Measurements from ENCODE around the gene CDC37L1.

Gene CDC37L1

DNA sequence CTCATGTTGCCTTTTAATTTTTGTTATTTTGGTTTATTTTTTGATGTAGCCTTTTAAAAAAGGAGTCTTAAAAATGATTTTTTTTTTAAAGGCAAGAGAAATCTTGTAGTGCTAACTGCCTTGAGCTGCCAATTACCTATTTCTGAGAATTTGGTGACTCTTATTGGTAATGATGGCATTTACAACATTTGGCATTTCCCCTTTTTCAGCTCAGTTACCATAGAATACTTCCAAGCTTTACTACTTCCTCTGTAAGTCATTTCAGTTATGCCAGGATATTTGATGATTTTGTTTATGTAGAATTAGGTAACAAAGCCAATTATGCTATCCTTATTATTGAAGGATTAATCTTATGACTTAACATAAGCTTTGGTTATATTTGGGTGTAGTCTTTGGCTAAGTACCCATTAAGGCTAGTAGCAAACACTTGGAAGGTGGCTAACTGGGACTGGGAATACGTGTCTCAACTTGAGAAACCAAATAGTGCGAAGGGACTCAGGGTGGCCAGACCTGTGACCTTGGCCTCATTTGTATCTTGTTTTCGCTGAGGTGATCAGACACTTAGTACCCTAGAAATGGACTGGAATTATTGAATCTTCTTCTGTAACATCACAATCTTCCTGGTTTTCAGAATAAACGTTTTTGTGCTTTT lies 27.7 kb downstream of the CDC37L1 start:
- H3K36me3 ChIP-seq (ENCODE audit: insufficient read depth, low read length), result peaks cover 78% of the 10 kb centered on the region
- H3K9me3 ChIP-seq (ENCODE audit: low read length), result no peaks in the 10 kb centered on the region
- no peaks in the 10 kb centered on the region for H4K20me1 ChIP-seq (ENCODE audit: insufficient read depth, low read length)
- no peak overlapping the region for H3K4me2 ChIP-seq (ENCODE audit: low read length)
- no peak overlapping the region for H3K27ac ChIP-seq (ENCODE audit: low read depth, low read length, poor library complexity, severe bottlenecking)
- H3F3A ChIP-seq (ENCODE audit: insufficient read depth, low read length), result no peaks in the 10 kb centered on the region
- TF ChIP-seq CTCF (IDR thresholded peaks at IDR 0.05; ENCODE audit: low read length), result no peak
- TF ChIP-seq EZH2 (IDR thresholded peaks at IDR 0.05; ENCODE audit: borderline replicate concordance, low read length), result no peak
- no peak overlapping the region for H3K9ac ChIP-seq (ENCODE audit: low read length)
- H3K9me2 ChIP-seq (ENCODE audit: low read depth, low read length), result no peaks in the 10 kb centered on the region
- H3K79me2 ChIP-seq (ENCODE audit: insufficient read depth, low read length), result no peaks in the 10 kb centered on the region
- H3K27me3 ChIP-seq (ENCODE audit: insufficient read depth, low read length), result no peaks in the 10 kb centered on the region
- H3K4me3 ChIP-seq (ENCODE audit: low read depth, low read length, poor library complexity, severe bottlenecking), result no peak overlapping the region
- H2AFZ ChIP-seq (ENCODE audit: low read length), result no peak overlapping the region
- no peaks in the 10 kb centered on the region for H3K4me1 ChIP-seq (ENCODE audit: insufficient read depth, low read length, severe bottlenecking)

GRCh38 chr9:4709380-4709779 lies 30.0 kb downstream of the CDC37L1 start:
- Histone ChIP-seq H4K20me1 (ENCODE audit: insufficient read depth, low read length) (no peaks in the 10 kb centered on the region), H3K4me1 (ENCODE audit: insufficient read depth, low read length, severe bottlenecking) (no peaks in the 10 kb centered on the region), H3K27me3 (ENCODE audit: insufficient read depth, low read length) (no peaks in the 10 kb centered on the region), H3K9me3 (ENCODE audit: low read length) (peaks cover 5% of the 10 kb centered on the region), H3K4me2 (ENCODE audit: low read length) (no peak overlapping the region), H3K27ac (ENCODE audit: low read depth, low read length, poor library complexity, severe bottlenecking) (no peak overlapping the region), H2AFZ (ENCODE audit: low read length) (no peak overlapping the region), H3K4me3 (ENCODE audit: low read depth, low read length, poor library complexity, severe bottlenecking) (no peak overlapping the region), H3K9ac (ENCODE audit: low read length) (no peak overlapping the region), H3F3A (ENCODE audit: insufficient read depth, low read length) (no peaks in the 10 kb centered on the region), H3K79me2 (ENCODE audit: insufficient read depth, low read length) (no peaks in the 10 kb centered on the region), H3K9me2 (ENCODE audit: low read depth, low read length) (no peaks in the 10 kb centered on the region), H3K36me3 (ENCODE audit: insufficient read depth, low read length) (peaks cover 80% of the 10 kb centered on the region)
- TF ChIP-seq EZH2 (IDR thresholded peaks at IDR 0.05; ENCODE audit: borderline replicate concordance, low read length), result no peak
- TF ChIP-seq CTCF (IDR thresholded peaks at IDR 0.05; ENCODE audit: low read length), result no peak

GRCh38 chr9:4713849-4714248 lies 34.5 kb downstream of the CDC37L1 start:
- no peak overlapping the region for H2AFZ ChIP-seq (ENCODE audit: low read length)
- H3K9ac ChIP-seq (ENCODE audit: low read length), result no peak overlapping the region
- H3F3A ChIP-seq (ENCODE audit: insufficient read depth, low read length), result no peaks in the 10 kb centered on the region
- no peaks in the 10 kb centered on the region for H3K79me2 ChIP-seq (ENCODE audit: insufficient read depth, low read length)
- H3K36me3 ChIP-seq (ENCODE audit: insufficient read depth, low read length), result peaks cover 93% of the 10 kb centered on the region
- no peaks in the 10 kb centered on the region for H3K27me3 ChIP-seq (ENCODE audit: insufficient read depth, low read length)
- no peak overlapping the region for H3K27ac ChIP-seq (ENCODE audit: low read depth, low read length, poor library complexity, severe bottlenecking)
- no peaks in the 10 kb centered on the region for H3K9me2 ChIP-seq (ENCODE audit: low read depth, low read length)
- H3K4me3 ChIP-seq (ENCODE audit: low read depth, low read length, poor library complexity, severe bottlenecking), result no peak overlapping the region
- TF ChIP-seq EZH2 (IDR thresholded peaks at IDR 0.05; ENCODE audit: borderline replicate concordance, low read length) (no peak), CTCF (IDR thresholded peaks at IDR 0.05; ENCODE audit: low read length) (no peak)
- no peaks in the 10 kb centered on the region for H4K20me1 ChIP-seq (ENCODE audit: insufficient read depth, low read length)
- H3K4me1 ChIP-seq (ENCODE audit: insufficient read depth, low read length, severe bottlenecking), result no peaks in the 10 kb centered on the region
- H3K4me2 ChIP-seq (ENCODE audit: low read length), result no peak overlapping the region
- peaks cover 7% of the 10 kb centered on the region for H3K9me3 ChIP-seq (ENCODE audit: low read length)
